Activated CD4-positive, alpha-beta T cell treated with anti-CD3 and anti-CD28 coated beads for 1 hour (primary cell): ENCODE measurements around the gene CNTN6.
"Not testable (repeated sequence)": the region's sequence is repeated elsewhere in the genome, so short reads cannot be mapped to it uniquely, and the experiment has no call there.

Experiments
- DNase-seq: peaks from one replicate; pipeline ENCODE4 v3.0.0-alpha.2; 2020

Gene CNTN6

GRCh38 chr3:1292571-1293071, 199.8 kb downstream of the CNTN6 start:
- DNase-seq: no peak

DNA sequence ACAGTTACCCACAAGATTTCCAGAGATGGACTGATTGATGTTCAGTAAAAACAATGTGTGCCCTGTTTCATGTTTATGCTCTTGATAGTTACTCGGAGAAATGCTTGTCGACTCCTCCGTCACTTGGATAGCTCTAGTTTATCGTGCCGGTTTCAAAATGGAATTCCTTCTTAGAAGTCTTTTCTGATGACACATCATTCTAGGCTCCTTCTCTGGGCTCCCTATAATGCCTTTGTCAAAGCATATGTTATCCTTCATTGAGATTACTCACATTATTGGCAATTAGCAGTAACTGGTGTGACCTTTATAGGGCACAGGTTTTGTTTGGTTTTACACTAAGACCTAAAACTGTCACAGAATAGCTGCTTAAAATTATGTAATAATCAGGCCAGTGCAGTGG, 201.8 kb downstream of the CNTN6 start:
- DNase-seq: no peak

DNA sequence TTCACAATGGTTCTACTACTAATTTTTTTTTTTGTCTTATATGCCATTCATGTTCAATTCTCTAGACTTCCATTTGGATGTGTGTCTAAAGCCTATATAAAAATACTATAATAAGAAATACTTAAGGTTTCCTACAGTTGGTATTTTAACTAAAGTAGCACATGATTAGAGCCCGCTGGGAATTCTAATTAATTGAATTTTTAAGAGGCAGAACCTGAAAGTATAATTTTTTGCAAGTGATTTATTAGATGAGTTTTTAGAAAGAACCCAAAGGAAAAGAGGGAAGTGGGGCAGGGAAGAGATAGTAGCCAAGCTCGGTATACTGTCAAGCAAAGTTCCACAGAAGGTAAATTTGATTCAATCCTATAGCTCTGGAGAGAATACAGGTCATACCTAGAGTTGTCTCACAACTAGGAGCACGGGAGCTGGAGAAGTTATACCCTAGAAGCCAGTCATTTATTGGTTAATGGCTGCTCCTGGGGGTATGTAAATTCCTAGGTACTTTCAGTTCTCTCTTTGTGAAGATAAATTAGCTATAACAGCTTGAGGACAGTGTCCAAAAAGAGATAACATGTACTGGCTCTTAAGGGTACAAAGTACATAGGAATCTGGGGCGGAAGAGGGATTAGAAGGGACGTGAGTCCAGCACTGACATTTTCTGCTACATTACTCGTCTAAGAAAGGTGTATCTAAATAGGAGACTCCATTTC, 225.6 kb downstream of the CNTN6 start:
- DNase-seq: no peak

- no peak for DNase-seq
These were observed 233.7 kb downstream of the CNTN6 start for GRCh38 chr3:1326546-1326945.

DNA sequence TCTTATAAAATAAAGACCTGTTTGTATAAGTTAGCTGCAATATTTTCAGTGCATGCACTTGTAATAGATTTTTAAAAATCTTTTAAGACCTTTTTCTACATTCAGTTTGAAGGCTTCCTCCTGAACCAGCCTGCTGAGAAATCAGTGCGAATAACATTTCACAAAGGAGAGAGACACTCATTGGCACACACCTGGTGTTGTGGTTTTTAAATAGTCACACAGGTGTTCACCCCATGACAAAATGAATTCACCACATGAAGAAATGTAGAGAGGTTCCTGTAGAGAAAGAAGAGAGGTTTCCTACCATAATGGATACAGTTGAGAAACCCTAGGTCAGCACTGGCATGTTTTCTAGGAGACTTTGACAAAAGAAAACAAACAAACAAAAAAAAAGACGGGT, 237.3 kb downstream of the CNTN6 start:
- DNase-seq: no peak

GRCh38 chr3:1346386-1346785, 253.6 kb downstream of the CNTN6 start:
- no peak for DNase-seq

DNA sequence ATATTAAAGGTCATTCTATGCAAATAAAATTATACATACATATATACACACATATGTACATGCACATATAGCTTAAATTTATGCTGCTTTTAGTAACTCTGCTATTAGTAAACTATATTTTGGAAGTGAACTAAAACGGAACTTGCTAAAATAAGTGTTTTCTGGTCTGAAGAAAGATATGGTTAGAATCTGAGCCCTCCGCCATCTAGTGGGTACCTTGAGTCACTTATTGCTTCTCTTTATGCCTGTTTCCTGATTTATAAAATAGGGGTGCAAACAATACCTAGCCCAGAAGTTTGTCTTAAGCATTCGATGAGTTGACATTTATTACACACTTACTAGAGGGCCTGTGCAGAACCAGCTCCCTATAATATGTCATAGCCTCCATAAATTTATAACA, 255.7 kb downstream of the CNTN6 start:
- no peak for DNase-seq

DNA sequence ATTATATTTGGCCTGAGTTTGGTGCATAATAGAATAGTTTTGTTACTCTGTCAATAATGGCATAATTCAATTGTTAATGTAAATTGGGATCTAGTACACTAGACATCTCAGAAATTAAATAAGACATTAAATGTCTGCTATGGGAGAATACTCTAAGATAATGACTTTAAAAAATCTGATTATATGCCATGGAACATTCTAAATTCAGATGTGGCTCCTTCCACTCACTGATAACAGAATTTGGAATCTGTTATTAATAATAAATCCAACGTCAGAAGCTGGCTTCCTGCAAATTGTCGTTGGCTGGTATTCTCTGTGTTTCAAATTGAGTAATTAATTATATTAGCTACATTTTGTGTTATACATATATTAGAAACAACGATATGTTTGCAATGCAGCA, 258.1 kb downstream of the CNTN6 start:
- DNase-seq: no peak

DNA sequence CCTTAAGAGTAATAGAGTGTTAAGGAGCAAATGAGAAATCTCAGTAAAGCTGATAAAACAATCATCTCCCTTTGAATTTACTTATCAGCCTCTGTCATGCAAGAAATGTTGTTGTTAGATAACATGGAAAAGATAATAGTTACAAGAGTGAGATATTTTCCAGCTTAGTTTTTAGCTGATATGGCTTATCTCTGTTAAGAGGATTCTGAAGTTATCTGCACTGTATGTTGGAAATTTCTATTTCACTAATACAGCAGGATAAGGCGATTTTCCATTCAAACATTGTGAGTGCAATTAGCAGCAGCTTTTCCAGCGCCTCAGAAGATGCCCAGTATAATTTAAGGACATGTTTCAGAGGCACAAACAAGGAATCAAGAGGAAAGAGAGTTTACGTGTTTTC, 262.9 kb downstream of the CNTN6 start:
- no peak for DNase-seq

DNA sequence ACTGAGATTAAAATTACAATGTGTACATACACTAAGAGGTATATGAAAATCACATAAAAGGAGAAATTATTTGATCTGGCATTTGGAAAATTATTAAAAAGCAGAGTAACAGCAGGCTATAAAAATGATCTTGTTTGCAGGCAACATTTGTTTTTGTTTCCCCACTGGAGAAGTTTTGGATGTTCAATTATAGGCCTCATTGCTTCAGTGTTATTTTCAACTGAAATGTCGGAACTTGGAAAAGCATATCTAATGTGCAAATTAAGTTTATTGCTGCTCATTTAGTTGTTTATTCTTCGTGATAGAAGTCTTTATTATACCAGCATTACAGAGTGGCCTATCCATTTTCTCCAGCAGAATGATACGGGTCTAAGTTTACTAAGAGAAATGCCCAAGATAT, 263.3 kb downstream of the CNTN6 start:
- DNase-seq: no peak

GRCh38 chr3:1365528-1365927, 272.7 kb downstream of the CNTN6 start:
- no peak for DNase-seq

DNA sequence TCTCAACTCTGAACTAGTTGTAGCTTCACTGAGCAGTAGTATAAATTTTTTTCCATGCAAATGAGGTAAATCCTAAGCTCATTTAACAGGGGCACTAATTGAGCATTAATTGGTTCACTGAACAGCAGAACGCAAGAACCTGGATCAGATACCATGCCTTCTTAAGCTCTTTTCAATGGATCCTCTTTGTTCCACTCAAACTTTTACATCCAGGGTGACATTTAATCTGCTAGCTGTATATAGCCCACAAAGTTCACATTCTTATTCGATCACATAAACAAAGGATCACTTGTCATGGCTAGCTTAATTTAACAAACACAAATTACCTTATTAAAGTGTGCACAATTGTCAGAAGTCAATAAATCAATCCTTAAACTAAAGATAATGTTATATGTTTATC, 281.6 kb downstream of the CNTN6 start:
- no peak for DNase-seq

- no peak for DNase-seq
These were observed 282.3 kb downstream of the CNTN6 start for GRCh38 chr3:1375145-1375544.

- no peak for DNase-seq
These were observed 288.3 kb downstream of the CNTN6 start for GRCh38 chr3:1380926-1381646.

DNA sequence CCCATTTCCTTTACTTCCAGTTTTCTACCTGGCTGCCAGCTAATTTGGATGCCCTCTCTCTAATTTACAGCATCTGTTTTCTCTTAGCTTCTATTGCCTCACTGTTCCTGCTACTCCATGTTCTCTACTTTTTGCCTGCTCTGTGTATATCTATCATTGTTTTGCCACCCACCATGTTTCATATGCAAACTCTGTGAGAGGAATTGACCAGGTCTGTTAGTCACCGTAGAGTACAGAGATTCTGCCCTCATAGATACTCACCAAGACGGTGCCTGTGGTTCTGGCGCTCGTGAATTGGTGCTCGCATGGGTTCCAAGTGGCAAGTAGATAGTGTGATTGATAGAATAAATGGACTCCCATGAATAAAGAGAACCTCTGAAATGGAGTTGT, 288.8 kb downstream of the CNTN6 start:
- DNase-seq: no peak

DNA sequence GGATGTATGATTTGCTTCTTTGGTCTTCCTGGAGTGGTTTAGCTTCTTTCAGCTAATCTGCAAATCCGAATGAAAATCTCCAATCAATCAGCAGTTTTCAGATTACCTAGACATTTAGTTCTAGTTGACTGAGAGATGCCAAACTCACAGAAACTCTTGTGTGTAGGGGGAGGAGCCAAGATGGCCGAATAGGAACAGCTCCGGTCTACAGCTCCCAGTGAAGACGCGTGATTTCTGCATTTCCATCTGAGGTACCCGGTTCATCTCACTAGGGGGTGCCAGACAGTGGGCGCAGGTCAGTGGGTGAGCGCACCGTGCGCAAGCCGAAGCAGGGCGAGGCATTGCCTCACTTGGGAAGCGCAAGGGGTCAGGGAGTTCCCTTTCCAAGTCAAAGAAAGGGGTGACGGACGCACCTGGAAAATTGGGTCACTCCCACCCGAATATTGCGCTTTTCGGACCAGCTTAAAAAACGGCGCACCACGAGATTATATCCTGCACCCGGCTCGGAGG, 294.6 kb downstream of the CNTN6 start:
- not testable (repeated sequence) for DNase-seq

DNA sequence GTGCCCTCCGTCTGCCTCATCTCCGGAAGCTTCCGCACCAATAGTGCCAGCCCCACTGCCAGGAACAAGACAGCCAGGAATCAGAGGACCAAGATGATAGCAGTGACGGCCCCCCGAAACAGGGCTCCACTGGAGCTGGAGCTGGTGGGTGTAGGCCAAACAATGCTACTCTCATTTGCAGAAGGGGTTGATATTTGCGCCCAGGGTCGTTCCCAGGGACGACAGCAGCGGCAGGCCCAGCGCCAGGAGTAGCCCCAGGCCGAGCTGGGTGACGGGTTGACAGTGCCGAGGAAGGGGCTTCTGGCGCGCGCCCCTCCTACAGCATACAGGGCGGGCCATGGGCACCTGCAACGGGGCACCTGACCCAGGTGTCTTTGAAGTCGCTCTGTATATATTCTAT, 301.4 kb downstream of the CNTN6 start:
- DNase-seq: no peak

DNA sequence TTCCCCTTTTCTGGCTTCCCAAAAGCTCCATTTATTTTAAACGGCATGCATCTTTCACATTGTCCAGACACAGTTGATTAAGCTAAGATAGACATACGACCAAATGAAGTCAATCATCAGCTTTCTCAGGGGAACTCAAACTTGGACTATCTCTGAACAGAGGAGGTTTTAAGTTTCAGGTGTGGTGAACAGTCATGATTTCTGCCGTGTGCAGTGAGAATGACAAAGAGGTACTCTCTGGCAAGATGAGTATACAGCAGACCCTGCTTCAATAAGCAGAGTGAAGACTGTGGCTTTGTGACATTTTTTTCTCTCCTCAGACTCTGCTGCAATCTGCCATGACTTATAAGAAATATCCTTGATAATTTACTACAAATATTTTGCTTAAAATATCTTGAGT, 307.7 kb downstream of the CNTN6 start:
- DNase-seq: no peak

- DNase-seq: no peak
These were observed 311.6 kb downstream of the CNTN6 start for GRCh38 chr3:1404270-1404962.

DNA sequence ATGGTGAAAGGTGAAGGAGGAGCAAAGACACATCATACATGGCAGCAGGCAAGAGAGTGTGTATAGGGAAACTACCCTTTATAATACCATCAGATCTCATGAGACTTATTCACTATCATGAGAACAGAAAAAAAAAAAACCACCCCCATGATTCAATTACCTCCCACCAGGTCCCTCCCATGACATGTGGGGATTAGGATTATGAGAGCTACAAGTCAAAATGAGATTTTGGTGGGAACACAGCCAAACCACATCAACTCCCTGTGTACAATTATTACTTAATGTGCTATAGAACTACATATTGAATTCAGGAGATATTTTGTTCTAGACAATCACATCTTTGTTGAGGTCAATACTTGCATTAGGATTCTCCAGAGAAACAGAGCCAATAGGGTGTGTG, 313.4 kb downstream of the CNTN6 start:
- no peak for DNase-seq

GRCh38 chr3:1421577-1421976, 328.8 kb downstream of the CNTN6 start:
- DNase-seq: no peak

- DNase-seq: no peak
These were observed 330.8 kb downstream of the CNTN6 start for GRCh38 chr3:1423566-1424089.

DNA sequence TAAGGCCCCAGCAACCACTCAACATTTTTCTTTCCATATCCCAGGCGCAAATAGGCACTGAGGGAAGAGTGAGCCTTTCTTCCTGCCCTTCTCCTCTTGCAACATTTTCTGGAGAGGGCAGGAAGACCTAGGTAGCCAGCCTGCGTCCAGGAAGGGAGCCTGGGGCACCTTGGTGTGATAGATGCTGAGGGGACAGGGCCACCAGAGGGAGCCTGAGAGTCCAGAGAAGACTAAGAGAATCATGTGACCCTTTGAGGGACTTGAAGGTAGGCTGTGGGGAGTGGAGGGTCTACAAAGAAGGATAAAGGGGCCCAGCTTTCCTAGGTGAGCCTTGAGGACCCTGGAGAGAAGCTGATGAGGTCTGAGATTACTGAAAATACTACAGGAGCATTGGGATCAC, 346.6 kb downstream of the CNTN6 start:
- no peak for DNase-seq

DNA sequence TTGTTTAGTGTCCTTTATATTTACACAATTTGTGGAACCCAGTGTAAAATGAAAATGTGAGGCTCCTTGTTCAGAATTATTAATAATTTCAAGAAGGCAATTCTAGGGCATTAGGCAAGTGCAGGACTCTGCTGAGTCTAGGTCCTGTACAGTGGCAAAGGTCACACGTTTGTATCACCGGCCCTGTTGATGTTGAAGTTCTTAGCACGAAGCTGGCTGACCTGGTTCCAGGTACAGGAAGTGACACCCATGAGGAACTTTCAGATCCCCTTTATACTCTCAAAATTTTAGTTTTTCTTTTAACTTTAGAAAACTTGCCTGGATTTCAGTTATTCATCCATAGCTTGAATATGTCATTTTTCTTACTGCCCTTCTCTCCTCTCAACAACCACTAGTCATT, 349.4 kb downstream of the CNTN6 start:
- no peak for DNase-seq
